DMS114 treated with DMSO at 0.1 percent for 48 hours (cell line): ENCODE results near the gene RNF113B.

ENCODE experiments used
- DNase-seq: peaks from one replicate; lab custom pipeline; 2025; ENCODE audit not compliant: unreplicated experiment; lab: John Stamatoyannopoulos, UW

Gene RNF113B

GRCh38 chr13:98142380-98143156 is 34.5 kb downstream of the RNF113B start, which contains the start of gene FARP1:
Gene FARP1, plus strand, starts transcription at chr13:98143094. Its CDS starts 70,149 bp downstream, at chr13:98213243.
- DNase-seq = no peak

DNA sequence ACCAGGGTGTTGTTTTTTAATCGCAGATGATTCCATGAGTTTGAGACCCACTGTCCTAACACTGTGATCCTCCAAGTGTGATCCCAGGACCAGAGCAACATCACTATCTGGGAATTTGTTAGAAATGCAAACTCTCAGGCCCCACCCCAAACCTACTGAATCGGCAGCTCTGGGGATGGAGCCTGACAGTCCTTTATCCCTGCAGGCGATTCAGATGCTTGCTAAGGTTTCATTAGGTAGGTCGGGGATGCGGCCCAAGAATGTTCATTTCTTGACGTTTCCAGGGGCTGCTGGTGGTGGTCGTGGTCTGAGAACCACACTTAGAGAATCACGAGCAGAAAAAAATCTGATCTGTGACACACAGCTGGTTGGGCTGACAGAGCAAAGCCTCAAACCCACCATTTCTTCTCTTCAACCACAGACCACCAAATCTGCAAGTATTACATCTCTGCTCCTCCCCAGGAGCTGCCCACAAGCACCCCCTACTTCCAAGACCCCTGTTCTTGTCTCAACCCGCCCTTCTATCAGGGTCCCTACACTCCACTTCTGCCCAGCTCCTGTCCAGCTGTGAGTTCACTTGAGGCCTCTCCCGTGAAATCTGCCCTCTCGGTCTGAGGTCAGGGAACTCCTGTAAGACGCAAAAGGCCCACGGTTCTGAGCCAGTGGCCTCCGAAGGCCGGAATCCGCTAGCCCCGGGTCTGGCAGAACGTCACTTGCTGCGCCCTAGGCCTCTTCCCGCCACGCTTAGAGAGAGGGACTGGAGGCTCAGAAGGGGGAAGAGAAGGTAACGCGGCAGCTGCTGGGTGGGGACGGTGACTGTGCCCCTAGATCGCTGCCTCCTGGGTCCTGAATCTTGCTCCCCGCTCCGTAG is 35.3 kb downstream of the RNF113B start:
- no peak for DNase-seq

- no peak for DNase-seq
Measured at GRCh38 chr13:98141091-98141490, 36.0 kb downstream of the RNF113B start.

DNA sequence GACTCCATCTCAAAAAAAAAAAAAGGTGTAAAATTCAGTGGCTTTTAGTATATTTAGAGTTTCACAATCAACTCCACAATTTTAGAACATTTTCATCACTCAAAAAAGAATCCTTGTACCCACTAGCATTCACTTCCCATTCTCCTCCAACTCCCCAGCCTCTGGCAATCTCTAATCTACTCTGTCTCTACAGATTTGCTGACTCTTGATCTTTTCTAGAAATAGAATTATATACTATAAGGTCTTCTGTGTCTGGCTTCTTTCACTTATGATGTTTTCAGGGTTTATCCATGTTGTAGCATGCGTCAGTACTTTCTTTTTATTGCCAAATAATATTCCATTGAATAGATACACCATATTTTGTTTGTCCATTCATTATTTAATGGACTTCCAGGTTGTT is 42.2 kb downstream of the RNF113B start:
- no peak for DNase-seq

DNA sequence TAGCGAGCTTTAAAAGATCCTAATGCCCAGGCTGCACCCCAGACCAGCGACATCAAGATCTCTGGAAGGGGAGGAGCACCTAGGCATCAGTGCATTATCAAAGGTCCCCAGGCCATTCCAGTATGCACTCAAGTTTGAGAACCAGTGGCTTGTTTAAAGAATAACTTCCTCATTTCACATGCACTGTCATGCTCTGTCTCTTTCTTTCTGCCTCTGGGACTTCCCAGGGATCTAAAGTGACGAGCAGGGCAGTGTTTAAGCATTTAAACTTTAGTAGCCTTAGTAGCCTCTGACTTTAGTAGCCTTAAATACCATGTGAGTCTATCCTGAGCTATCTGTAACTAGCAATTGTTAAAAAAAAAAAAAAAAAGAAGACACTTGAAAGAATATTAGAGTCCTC is 43.1 kb downstream of the RNF113B start:
- DNase-seq = no peak

- DNase-seq = no peak
Measured at GRCh38 chr13:98129059-98129746, 47.9 kb downstream of the RNF113B start.
